Measurements from ENCODE around the gene PEG3.

GRCh38 chr19:56832352-56832928 is 8.1 kb downstream of the PEG3 start:
- TF ChIP-seq EZH2phosphoT487 (IDR thresholded peaks at IDR 0.05; ENCODE audit: borderline replicate concordance, low read length) (no peak), CTCF (conservative IDR thresholded peaks at IDR 0.05; ENCODE audit: low read depth, low read length) (no peak), EZH2 (IDR thresholded peaks at IDR 0.05; ENCODE audit: low read length, unreplicated experiment) (no peak)

Data from PC-3 (cell line).